Stimulated activated CD8-positive, alpha-beta memory T cell treated with anti-CD3 and anti-CD28 coated beads, Interleukin-7, amount 100 ng/mL, for 24 hours (primary cell): Measurements from ENCODE around the gene ST7L.
"Not testable (repeated sequence)": the region's sequence is repeated elsewhere in the genome, so short reads cannot be mapped to it uniquely, and the experiment has no call there.

Experiments
- DNase-seq: peaks from one replicate; pipeline ENCODE4 v3.0.0-alpha.2; 2020; ENCODE audit warnings: low read depth

ST7L gene

DNA sequence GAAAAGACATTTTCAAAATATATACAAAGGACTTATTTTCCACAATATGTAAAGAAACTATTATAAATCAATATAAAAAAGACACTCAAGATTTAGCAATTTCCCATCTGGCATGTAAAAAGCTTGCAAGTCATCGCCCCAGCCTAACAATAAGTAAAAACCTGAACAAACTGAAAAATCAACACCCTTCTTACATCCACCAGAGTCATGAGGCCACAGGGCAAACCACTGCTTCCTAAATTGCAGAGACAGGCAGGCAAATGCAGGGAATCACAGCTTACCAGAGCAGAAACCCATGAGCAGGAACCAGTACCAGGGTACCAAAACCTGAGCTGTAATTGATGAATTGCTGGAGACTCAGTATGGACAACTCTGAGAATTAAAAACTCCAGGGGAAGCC is 126.9 kb downstream of the ST7L start:
- DNase-seq: no peak

DNA sequence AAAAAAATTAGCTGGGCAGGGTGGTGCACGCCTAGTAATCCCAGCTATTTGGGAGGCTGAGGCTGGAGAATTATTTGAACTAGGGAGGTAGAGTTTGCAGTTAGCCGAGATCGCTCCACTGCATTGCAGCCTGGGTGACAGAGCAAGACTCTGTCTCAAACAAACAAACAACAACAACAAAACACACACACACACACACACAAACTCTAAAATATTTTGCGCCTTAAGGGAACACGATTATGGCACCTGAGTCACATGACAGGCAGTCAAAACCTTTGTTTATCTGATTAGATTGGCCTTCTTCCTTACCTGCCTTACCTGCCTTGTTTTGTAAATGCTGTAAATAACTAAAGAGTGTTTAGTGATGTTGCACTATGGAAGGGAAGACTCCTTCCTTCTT is 130.8 kb downstream of the ST7L start:
- DNase-seq: no peak

GRCh38 chr1:112487686-112488085 is 131.3 kb downstream of the ST7L start:
- not testable (repeated sequence) for DNase-seq

DNA sequence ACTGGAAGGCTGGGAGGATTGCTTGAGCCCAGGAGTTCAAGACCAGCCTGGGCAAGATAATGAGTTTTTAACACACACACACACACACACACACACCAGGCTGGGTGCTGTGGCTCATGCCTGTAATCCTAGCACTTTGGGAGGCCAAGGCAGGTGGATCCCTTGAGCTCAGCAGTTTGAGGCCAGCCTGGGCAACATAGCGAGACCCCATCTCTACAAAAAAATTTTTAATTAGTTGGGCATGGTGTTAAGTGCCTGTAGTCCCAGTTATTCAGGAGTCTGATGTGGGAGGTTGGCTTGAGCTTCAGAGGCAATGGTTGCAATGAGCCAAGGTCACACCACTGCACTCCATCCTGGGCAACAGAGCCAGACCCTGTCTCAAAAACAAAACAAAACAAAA is 132.9 kb downstream of the ST7L start:
- DNase-seq: not testable (repeated sequence)

GRCh38 chr1:112478314-112478713 is 140.6 kb downstream of the ST7L start:
- DNase-seq: no peak

DNA sequence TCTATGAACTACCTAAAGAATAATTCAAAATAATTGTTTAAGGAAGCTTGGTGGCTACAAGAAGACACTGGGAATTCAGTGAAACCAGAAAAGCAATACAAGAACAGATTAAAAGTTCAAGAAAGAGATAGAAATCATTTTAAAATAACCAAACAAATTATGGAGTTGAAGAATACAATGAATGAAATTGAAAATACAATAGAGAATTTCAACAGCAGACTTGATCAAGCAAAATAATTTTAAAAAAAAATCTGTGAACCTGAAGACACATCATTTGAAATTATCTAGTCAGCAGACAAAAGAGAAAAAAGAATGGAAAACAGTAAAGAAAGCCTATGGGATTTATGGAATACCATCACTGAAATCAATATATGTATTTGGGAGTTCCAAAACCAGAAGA is 141.4 kb downstream of the ST7L start:
- DNase-seq: no peak
